ENCODE results near the gene IFT20.

IFT20 gene

DNA sequence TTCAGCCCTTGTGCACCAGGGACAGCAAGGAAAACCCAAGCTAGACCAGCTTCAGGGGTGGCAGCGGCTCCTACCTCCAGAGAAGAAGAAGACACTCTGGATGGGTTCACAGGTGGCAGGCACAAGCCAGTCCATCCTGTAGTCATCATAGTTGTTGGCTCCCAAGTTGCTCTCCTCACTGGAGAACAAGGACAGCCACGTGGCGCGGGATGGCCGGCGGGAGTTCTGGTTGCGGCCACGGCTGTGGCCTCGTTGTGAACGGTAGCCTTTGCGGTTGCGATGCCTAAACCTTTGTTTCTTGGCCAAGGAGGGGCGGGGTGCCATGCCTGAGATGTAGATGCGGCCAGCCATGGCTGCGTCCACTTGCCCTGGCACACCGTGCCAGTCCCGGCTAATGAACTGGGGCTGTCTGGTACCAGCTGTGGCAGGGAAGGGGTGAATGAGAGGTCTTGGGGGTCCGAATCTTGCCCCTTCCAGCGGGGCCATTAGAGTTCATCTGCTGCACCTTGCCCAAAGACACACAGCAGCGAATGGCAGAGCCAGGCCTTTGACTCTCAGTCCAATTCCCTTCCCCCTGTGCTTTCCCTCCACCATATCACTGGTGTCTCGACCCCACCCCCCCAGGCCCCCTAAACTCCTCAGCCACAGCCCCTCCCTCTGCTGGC is 32.5 kb upstream of the IFT20 start:
- no peaks in the 10 kb centered on the region for H3K9me3 ChIP-seq (replicated peaks in 1 of 2; ENCODE audit: control insufficient read depth in 2 of 2, insufficient read depth in 1 of 2, low read depth in 1 of 2, low read length in 2 of 2)
- no CpG with 5 or more reads among the region's 21 CpGs for WGBS, 2 donors (ENCODE audit: extremely low coverage in 2 of 2, insufficient read length in 2 of 2, insufficient replicate concordance in 1 of 2)
- H3K4me3 ChIP-seq (ENCODE audit: low read length in 2 of 2), result no peak overlapping the region
- DNase-seq (ENCODE audit: low spot score), result no peak
- H2BK5ac ChIP-seq (ENCODE audit: low read length), result no peak overlapping the region
- no peak overlapping the region for H2AFZ ChIP-seq (ENCODE audit: low read length)
- no peak overlapping the region for H2BK120ac ChIP-seq (ENCODE audit: low read depth, low read length)
- peaks cover 3 to 20% of the 10 kb centered on the region in 2 donors for H3K36me3 ChIP-seq (replicated peaks in 1 of 2; ENCODE audit: control insufficient read depth in 2 of 2, insufficient read depth in 2 of 2, low read length in 2 of 2)
- no peak overlapping the region for H3K4ac ChIP-seq (ENCODE audit: low read length)
- no peak overlapping the region for H2AK5ac ChIP-seq (ENCODE audit: low read depth, low read length)
- H3K4me2 ChIP-seq (ENCODE audit: insufficient read depth, low read length, poor library complexity, severe bottlenecking), result no peak overlapping the region
- no peak overlapping the region for H3K18ac ChIP-seq (ENCODE audit: low read length)
- H3K27me3 ChIP-seq (ENCODE audit: control insufficient read depth in 3 of 3, insufficient read depth in 3 of 3, low read depth in 1 of 3, low read length in 3 of 3), result peaks cover 0 to 7% (median 0%) of the 10 kb centered on the region in 3 experiments
- H4K8ac ChIP-seq (ENCODE audit: low read depth, low read length), result no peak overlapping the region
- no peak overlapping the region for H3K9ac ChIP-seq (ENCODE audit: low read depth, low read length, poor library complexity)
- no peak overlapping the region for H2BK12ac ChIP-seq (ENCODE audit: low read length)
- peaks cover 17 to 21% of the 10 kb centered on the region in 2 donors for H3K4me1 ChIP-seq (ENCODE audit: control insufficient read depth in 2 of 2, insufficient read depth in 1 of 2, low read depth in 1 of 2, low read length in 2 of 2)
- no peak overlapping the region for H3K23ac ChIP-seq (ENCODE audit: low read depth, low read length, poor library complexity)
- H2BK15ac ChIP-seq (ENCODE audit: low read length), result no peak overlapping the region
- no peak overlapping the region for H4K91ac ChIP-seq (ENCODE audit: low read depth, low read length, poor library complexity)
- no peak overlapping the region for H3K27ac ChIP-seq (replicated peaks; ENCODE audit: low read length)
- H3K79me1 ChIP-seq (ENCODE audit: low read depth, low read length), result no peaks in the 10 kb centered on the region
- H3K14ac ChIP-seq (ENCODE audit: low read length), result no peak overlapping the region

DNA sequence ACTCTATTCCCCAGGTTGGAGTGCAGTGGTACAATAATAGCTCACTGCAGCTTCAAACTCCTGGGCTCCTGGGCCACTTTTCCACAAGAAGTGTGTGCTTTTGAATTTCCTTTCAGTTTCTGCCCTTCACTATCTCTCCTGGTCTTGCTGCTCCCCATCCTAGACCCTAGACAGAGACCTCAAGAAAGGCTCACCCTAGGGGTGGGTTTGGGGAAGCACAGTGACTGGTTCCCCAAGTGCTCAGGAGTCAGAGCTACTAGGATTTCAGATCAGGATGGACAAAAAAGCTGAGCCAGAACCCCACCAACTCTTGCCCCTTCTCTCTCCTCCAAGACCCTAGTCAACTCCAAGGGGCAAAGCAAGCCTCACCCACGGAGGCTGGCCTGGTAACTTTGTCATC is 31.3 kb upstream of the IFT20 start:
- H3K9ac ChIP-seq (ENCODE audit: low read depth, low read length, poor library complexity), result no peak overlapping the region
- no peak overlapping the region for H2AK5ac ChIP-seq (ENCODE audit: low read depth, low read length)
- H2BK15ac ChIP-seq (ENCODE audit: low read length), result no peak overlapping the region
- no peak overlapping the region for H2AFZ ChIP-seq (ENCODE audit: low read length)
- peaks cover 15 to 16% of the 10 kb centered on the region in 2 donors for H3K4me1 ChIP-seq (ENCODE audit: control insufficient read depth in 2 of 2, insufficient read depth in 1 of 2, low read depth in 1 of 2, low read length in 2 of 2)
- H3K4me2 ChIP-seq (ENCODE audit: insufficient read depth, low read length, poor library complexity, severe bottlenecking), result no peak overlapping the region
- H3K14ac ChIP-seq (ENCODE audit: low read length), result no peak overlapping the region
- H3K27ac ChIP-seq (replicated peaks; ENCODE audit: low read length), result no peak overlapping the region
- no peak overlapping the region for H4K91ac ChIP-seq (ENCODE audit: low read depth, low read length, poor library complexity)
- no peaks in the 10 kb centered on the region for H3K27me3 ChIP-seq (ENCODE audit: control insufficient read depth in 3 of 3, insufficient read depth in 3 of 3, low read depth in 1 of 3, low read length in 3 of 3)
- H3K23ac ChIP-seq (ENCODE audit: low read depth, low read length, poor library complexity), result no peak overlapping the region
- no peak for DNase-seq (ENCODE audit: low spot score)
- no peak overlapping the region for H2BK12ac ChIP-seq (ENCODE audit: low read length)
- no peak overlapping the region for H3K18ac ChIP-seq (ENCODE audit: low read length)
- H3K9me3 ChIP-seq (replicated peaks in 1 of 2; ENCODE audit: control insufficient read depth in 2 of 2, insufficient read depth in 1 of 2, low read depth in 1 of 2, low read length in 2 of 2), result no peaks in the 10 kb centered on the region
- peaks cover 6 to 30% of the 10 kb centered on the region in 2 donors for H3K36me3 ChIP-seq (replicated peaks in 1 of 2; ENCODE audit: control insufficient read depth in 2 of 2, insufficient read depth in 2 of 2, low read length in 2 of 2)
- no peaks in the 10 kb centered on the region for H3K79me1 ChIP-seq (ENCODE audit: low read depth, low read length)
- H2BK5ac ChIP-seq (ENCODE audit: low read length), result no peak overlapping the region
- no peak overlapping the region for H3K4me3 ChIP-seq (ENCODE audit: low read length in 2 of 2)
- H2BK120ac ChIP-seq (ENCODE audit: low read depth, low read length), result no peak overlapping the region
- no CpG with 5 or more reads among the region's 1 CpG for WGBS, 2 donors (ENCODE audit: extremely low coverage in 2 of 2, insufficient read length in 2 of 2, insufficient replicate concordance in 1 of 2)
- no peak overlapping the region for H4K8ac ChIP-seq (ENCODE audit: low read depth, low read length)
- H3K4ac ChIP-seq (ENCODE audit: low read length), result no peak overlapping the region

DNA sequence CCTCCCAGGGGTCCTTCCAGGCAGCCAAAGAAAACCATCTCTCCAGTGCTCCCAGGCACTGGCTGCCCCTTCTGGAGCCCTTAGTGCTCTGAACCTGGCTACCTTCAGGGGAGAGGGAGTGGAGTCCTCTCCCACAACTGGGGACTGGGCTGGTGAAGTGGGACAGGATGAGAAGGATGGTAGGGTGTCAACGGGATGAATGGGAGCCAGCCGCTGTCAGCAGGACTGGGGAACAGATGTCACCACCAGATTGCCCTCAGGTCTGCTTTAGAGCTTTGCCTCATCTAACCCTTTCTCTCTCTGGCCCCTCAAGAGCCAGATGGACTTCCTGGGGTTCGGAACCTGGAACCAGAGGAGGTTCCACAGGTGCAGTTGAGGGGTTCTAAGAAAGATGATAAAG is 30.2 kb upstream of the IFT20 start:
- no peaks in the 10 kb centered on the region for H3K79me1 ChIP-seq (ENCODE audit: low read depth, low read length)
- no peaks in the 10 kb centered on the region for H3K9me3 ChIP-seq (replicated peaks in 1 of 2; ENCODE audit: control insufficient read depth in 2 of 2, insufficient read depth in 1 of 2, low read depth in 1 of 2, low read length in 2 of 2)
- peaks cover 11 to 42% of the 10 kb centered on the region in 2 donors for H3K36me3 ChIP-seq (replicated peaks in 1 of 2; ENCODE audit: control insufficient read depth in 2 of 2, insufficient read depth in 2 of 2, low read length in 2 of 2)
- peaks cover 9 to 10% of the 10 kb centered on the region in 2 donors for H3K4me1 ChIP-seq (ENCODE audit: control insufficient read depth in 2 of 2, insufficient read depth in 1 of 2, low read depth in 1 of 2, low read length in 2 of 2)
- H3K18ac ChIP-seq (ENCODE audit: low read length), result no peak overlapping the region
- no peak overlapping the region for H3K4me2 ChIP-seq (ENCODE audit: insufficient read depth, low read length, poor library complexity, severe bottlenecking)
- no peak overlapping the region for H4K91ac ChIP-seq (ENCODE audit: low read depth, low read length, poor library complexity)
- H4K8ac ChIP-seq (ENCODE audit: low read depth, low read length), result no peak overlapping the region
- H3K14ac ChIP-seq (ENCODE audit: low read length), result no peak overlapping the region
- H2BK120ac ChIP-seq (ENCODE audit: low read depth, low read length), result no peak overlapping the region
- no peak overlapping the region for H3K4me3 ChIP-seq (ENCODE audit: low read length in 2 of 2)
- no peak overlapping the region for H3K23ac ChIP-seq (ENCODE audit: low read depth, low read length, poor library complexity)
- no peak overlapping the region for H3K4ac ChIP-seq (ENCODE audit: low read length)
- H2BK12ac ChIP-seq (ENCODE audit: low read length), result no peak overlapping the region
- WGBS, 2 donors (ENCODE audit: extremely low coverage in 2 of 2, insufficient read length in 2 of 2, insufficient replicate concordance in 1 of 2), result no CpG with 5 or more reads among the region's 3 CpGs
- no peak overlapping the region for H2AK5ac ChIP-seq (ENCODE audit: low read depth, low read length)
- H2BK15ac ChIP-seq (ENCODE audit: low read length), result no peak overlapping the region
- no peaks in the 10 kb centered on the region for H3K27me3 ChIP-seq (ENCODE audit: control insufficient read depth in 3 of 3, insufficient read depth in 3 of 3, low read depth in 1 of 3, low read length in 3 of 3)
- no peak overlapping the region for H3K9ac ChIP-seq (ENCODE audit: low read depth, low read length, poor library complexity)
- H2BK5ac ChIP-seq (ENCODE audit: low read length), result no peak overlapping the region
- no peak for DNase-seq (ENCODE audit: low spot score)
- H2AFZ ChIP-seq (ENCODE audit: low read length), result no peak overlapping the region
- no peak overlapping the region for H3K27ac ChIP-seq (replicated peaks; ENCODE audit: low read length)

DNA sequence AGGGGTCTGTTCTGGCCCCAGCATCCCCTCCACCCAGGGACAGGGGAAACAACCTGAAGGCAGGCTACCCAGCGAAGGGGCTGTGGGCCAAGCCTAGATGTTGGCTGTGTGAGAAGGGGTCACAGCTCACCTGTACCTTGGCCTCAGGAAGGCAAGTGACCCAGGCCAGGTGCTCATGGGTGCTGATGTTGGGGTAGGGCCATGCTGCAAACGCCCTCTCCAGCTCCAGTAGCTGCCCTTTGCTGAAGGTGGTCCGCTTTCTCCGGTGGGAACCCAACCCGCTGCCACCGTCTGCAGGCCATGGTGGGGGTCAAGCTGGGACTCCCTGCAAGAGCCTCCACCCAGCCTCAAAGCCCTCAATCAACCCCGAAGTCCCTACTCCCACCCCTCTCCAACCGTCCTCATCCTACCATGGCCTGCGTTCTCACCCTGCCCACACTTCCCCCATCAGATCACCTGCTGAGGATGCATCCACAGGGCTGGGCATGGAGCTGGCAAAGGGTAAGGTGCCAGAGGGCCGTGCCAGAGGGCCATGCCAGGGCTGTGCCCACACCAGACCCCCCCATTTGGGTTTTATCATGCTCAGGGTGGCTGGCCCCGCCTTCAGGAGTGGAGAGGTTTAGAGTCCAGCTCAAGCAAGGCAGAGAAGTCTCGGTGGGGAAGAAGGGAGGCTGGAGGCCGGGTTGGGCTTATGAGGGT is 29.5 kb upstream of the IFT20 start, which contains the start of gene SEBOX:
TSS of gene SEBOX (minus strand) at position 535 of the 699 bp plus-strand sequence. CDS start at position 487, 48 bp downstream.
- Histone ChIP-seq H3K4me1 (ENCODE audit: control insufficient read depth in 2 of 2, insufficient read depth in 1 of 2, low read depth in 1 of 2, low read length in 2 of 2) (peaks cover 2 to 3% of the 10 kb centered on the region in 2 donors), H3K9me3 (replicated peaks in 1 of 2; ENCODE audit: control insufficient read depth in 2 of 2, insufficient read depth in 1 of 2, low read depth in 1 of 2, low read length in 2 of 2) (no peaks in the 10 kb centered on the region), H2AK5ac (ENCODE audit: low read depth, low read length) (no peak within 1 kb of the TSS), H3K36me3 (replicated peaks in 1 of 2; ENCODE audit: control insufficient read depth in 2 of 2, insufficient read depth in 2 of 2, low read length in 2 of 2) (peaks cover 15 to 48% of the 10 kb centered on the region in 2 donors), H3K4me3 (ENCODE audit: low read length in 2 of 2) (no peak within 1 kb of the TSS), H4K91ac (ENCODE audit: low read depth, low read length, poor library complexity) (no peak within 1 kb of the TSS), H2BK12ac (ENCODE audit: low read length) (no peak within 1 kb of the TSS), H2BK5ac (ENCODE audit: low read length) (no peak within 1 kb of the TSS), H3K23ac (ENCODE audit: low read depth, low read length, poor library complexity) (no peak within 1 kb of the TSS), H3K9ac (ENCODE audit: low read depth, low read length, poor library complexity) (no peak within 1 kb of the TSS), H3K27ac (replicated peaks; ENCODE audit: low read length) (no peak within 1 kb of the TSS), H3K4ac (ENCODE audit: low read length) (no peak within 1 kb of the TSS), H2BK15ac (ENCODE audit: low read length) (no peak within 1 kb of the TSS), H2BK120ac (ENCODE audit: low read depth, low read length) (no peak within 1 kb of the TSS), H3K18ac (ENCODE audit: low read length) (no peak within 1 kb of the TSS), H3K14ac (ENCODE audit: low read length) (no peak within 1 kb of the TSS), H3K27me3 (ENCODE audit: control insufficient read depth in 3 of 3, insufficient read depth in 3 of 3, low read depth in 1 of 3, low read length in 3 of 3) (no peaks in the 10 kb centered on the region), H2AFZ (ENCODE audit: low read length) (no peak within 1 kb of the TSS), H3K4me2 (ENCODE audit: insufficient read depth, low read length, poor library complexity, severe bottlenecking) (no peak within 1 kb of the TSS), H3K79me1 (ENCODE audit: low read depth, low read length) (no peaks in the 10 kb centered on the region), H4K8ac (ENCODE audit: low read depth, low read length) (no peak within 1 kb of the TSS)
- no peak for DNase-seq (ENCODE audit: low spot score)
- WGBS, 2 donors (ENCODE audit: extremely low coverage in 2 of 2, insufficient read length in 2 of 2, insufficient replicate concordance in 1 of 2), result no CpG with 5 or more reads among the region's 13 CpGs
